Calu3 (cell line): ENCODE measurements around the gene CD22. TPM values are rescaled to one million over a fixed set of nuclear protein-coding genes. Genes with fewer than 3 reads are reported as not detected.

Experiments
- BruUV-seq: library from RNA; stranded (reverse); fragments of 400-500 nt; replicated peaks from 2 replicates; lab custom pipeline; 2021; lab: Mats Ljungman, UMichigan
- CTCF ChIA-PET: fragments of 300-600 bp; sonication (Branson Sonifier 250); formaldehyde crosslinking; loops from one replicate; lab custom pipeline; 2022; ENCODE audit warnings: antibody characterized with exemption; lab: Charles Lee
- DNase-seq: peaks from one replicate; pipeline ENCODE4 v3.0.0; 2022
- H3K27ac Mint-ChIP-seq: one replicate; pipeline ENCODE4 v1.8.0; 2022; ENCODE audit warnings: mixed read lengths; ENCODE audit not compliant: unreplicated experiment
- H3K27me3 Mint-ChIP-seq: one replicate; pipeline ENCODE4 v1.8.0; 2022; ENCODE audit warnings: mixed read lengths; ENCODE audit not compliant: unreplicated experiment
- H3K36me3 Mint-ChIP-seq: one replicate; pipeline ENCODE4 v1.8.0; 2022; ENCODE audit warnings: mild to moderate bottlenecking, moderate library complexity, mixed read lengths; ENCODE audit not compliant: insufficient read depth, unreplicated experiment
- H3K4me1 Mint-ChIP-seq: one replicate; pipeline ENCODE4 v1.8.0; 2022; ENCODE audit warnings: mild to moderate bottlenecking, low read depth, mixed read lengths; ENCODE audit not compliant: unreplicated experiment
- H3K4me3 Mint-ChIP-seq: one replicate; pipeline ENCODE4 v1.8.0; 2022; ENCODE audit warnings: mild to moderate bottlenecking, low read depth, moderate library complexity, mixed read lengths; ENCODE audit not compliant: unreplicated experiment
- H3K9me3 Mint-ChIP-seq: one replicate; pipeline ENCODE4 v1.8.0; 2022; ENCODE audit warnings: low read depth, mixed read lengths; ENCODE audit not compliant: unreplicated experiment
- CTCF ChIP-seq: fragments of 200-600 bp; IDR thresholded peaks from one replicate; pipeline ENCODE4 v1.8.0; 2022; ENCODE audit warnings: antibody characterized with exemption; ENCODE audit not compliant: unreplicated experiment
- intact Hi-C: fragments of 100-400 bp; cut with micrococcal nuclease; formaldehyde crosslinking; loops from one replicate; pipeline ENCODE4 v1.10.0; 2022; ENCODE audit not compliant: unreplicated experiment
- total RNA-seq: library from RNA; stranded (reverse); gene quantifications from 2 replicates; pipeline ENCODE4 v1.2.3, GENCODE V29; 2022

The CD22 gene
- total RNA-seq, 1 experiment from 2014 or later = 5.9 TPM

- DNase-seq = no peak
- H3K4me1 Mint-ChIP-seq = no peaks in the 10 kb centered on the region
- BruUV-seq = no TSS peak
- intact Hi-C loops = no loop called here
- peaks cover 38% of the 10 kb centered on the region for H3K27me3 Mint-ChIP-seq
- H3K27ac Mint-ChIP-seq = no peak overlapping the region
- H3K36me3 Mint-ChIP-seq = no peaks in the 10 kb centered on the region
- no peak for TF ChIP-seq CTCF
- H3K9me3 Mint-ChIP-seq = no peaks in the 10 kb centered on the region
- no peak overlapping the region for H3K4me3 Mint-ChIP-seq
- CTCF ChIA-PET = interaction anchor here (0.6 kb wide), 1 partner anchor 531 kb away, joined by 4 read pairs; no protein-coding TSS in a partner anchor
Measured at GRCh38 chr19:35288331-35288730, 40.7 kb upstream of the CD22 start.

DNA sequence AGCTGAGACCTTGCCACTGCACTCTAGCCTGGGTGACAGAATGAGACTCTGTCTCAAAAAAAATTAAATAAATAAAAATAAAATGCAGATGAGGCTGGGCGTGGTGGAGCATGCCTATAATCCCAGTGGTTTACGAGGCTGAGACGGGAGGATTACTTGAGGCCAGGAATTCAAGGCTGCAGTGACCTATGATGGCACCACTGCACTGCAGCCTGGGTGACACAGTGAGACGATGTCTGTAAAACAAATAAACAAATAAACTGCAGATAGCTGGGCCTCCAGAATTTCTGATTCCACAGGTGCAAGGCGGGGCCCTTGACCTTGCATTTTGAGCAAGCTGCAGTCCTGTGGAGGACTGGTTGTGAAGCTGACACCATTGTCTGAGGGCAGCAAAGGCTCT, 40.1 kb upstream of the CD22 start:
- Mint-ChIP-seq H3K4me1 (no peaks in the 10 kb centered on the region), H3K27ac (no peak overlapping the region), H3K27me3 (peaks cover 38% of the 10 kb centered on the region), H3K4me3 (no peak overlapping the region), H3K9me3 (no peaks in the 10 kb centered on the region), H3K36me3 (no peaks in the 10 kb centered on the region)
- DNase-seq = no peak
- no peak for TF ChIP-seq CTCF
- intact Hi-C loops = no loop called here
- CTCF ChIA-PET = interaction anchor here (0.7 kb wide), 1 partner anchor 1416 kb away, joined by 4 read pairs; no protein-coding TSS in a partner anchor
- no TSS peak for BruUV-seq

- Mint-ChIP-seq H3K9me3 (no peaks in the 10 kb centered on the region), H3K27me3 (peaks cover 46% of the 10 kb centered on the region), H3K27ac (no peak overlapping the region), H3K36me3 (no peaks in the 10 kb centered on the region), H3K4me3 (no peak overlapping the region), H3K4me1 (no peaks in the 10 kb centered on the region)
- no TSS peak for BruUV-seq
- CTCF ChIA-PET = interaction anchor here (0.6 kb wide), 1 partner anchor 98 kb away, joined by 5 read pairs; no protein-coding TSS in a partner anchor
- no peak for TF ChIP-seq CTCF
- no peak for DNase-seq
- intact Hi-C loops = no loop called here
Measured at GRCh38 chr19:35290381-35291127, 38.4 kb upstream of the CD22 start.

- H3K9me3 Mint-ChIP-seq = no peaks in the 10 kb centered on the region
Measured at GRCh38 chr19:35291259-35291658, 37.7 kb upstream of the CD22 start.

More at GRCh38 chr19:35291259-35291658, 37.7 kb upstream of the CD22 start:
- Mint-ChIP-seq H3K36me3 (no peaks in the 10 kb centered on the region), H3K27me3 (peaks cover 46% of the 10 kb centered on the region), H3K4me3 (no peak overlapping the region), H3K27ac (no peak overlapping the region), H3K4me1 (no peaks in the 10 kb centered on the region)
- CTCF ChIA-PET = interaction anchor here (0.5 to 0.6 kb wide), 2 partner anchors 12 to 97 kb away, joined by 3 to 5 read pairs; no protein-coding TSS in a partner anchor
- BruUV-seq = no TSS peak
- TF ChIP-seq CTCF = no peak
- DNase-seq = no peak
- intact Hi-C loops = no loop called here
